ENCODE measurements around the gene BOK. TPM values are rescaled to one million over a fixed set of nuclear protein-coding genes. Genes with fewer than 3 reads are reported as not detected.

The BOK gene
- total and polyA plus RNA-seq, 2 of the 13 experiments (the other 11 are each of a cell fraction or from before 2014, with no cell fraction given) = 35.5 to 39.2 TPM

- peak; percentile 37; the same call in 1 of the 2 replicates for TF ChIP-seq ZNF687 (CRISPR knock-in tag; IDR thresholded peaks at IDR 0.05)
These were observed 37.1 kb downstream of the BOK start (continued) for GRCh38 chr2:241595600-241596140.

GRCh38 chr2:241597561-241597960 lies 39.0 kb downstream of the BOK start:
- Histone ChIP-seq H3K4me2 (ENCODE audit: low read depth, low read length) (no peak overlapping the region), H3K9me3 (ENCODE audit: low read length) (no peaks in the 10 kb centered on the region), H3K4me3 (replicated peaks in 1 of 3; ENCODE audit: insufficient read depth in 1 of 3, low read depth in 2 of 3, low read length in 3 of 3) (no peak overlapping the region), H4K20me1 (ENCODE audit: insufficient read depth, low read length) (no peaks in the 10 kb centered on the region), H3K79me2 (ENCODE audit: insufficient read depth, low read length) (no peaks in the 10 kb centered on the region), H2AFZ (ENCODE audit: low read length) (no peak overlapping the region), H3K9ac (ENCODE audit: insufficient read depth, low read depth, low read length) (no peak overlapping the region), H3K36me3 (replicated peaks in 1 of 2; ENCODE audit: control insufficient read depth in 1 of 2, insufficient read depth in 2 of 2, low read length in 2 of 2) (peaks cover 27 to 73% of the 10 kb centered on the region in 2 experiments), H3K4me1 (ENCODE audit: insufficient read depth, low read length) (no peaks in the 10 kb centered on the region), H3K27me3 (ENCODE audit: control insufficient read depth in 1 of 2, insufficient read depth in 2 of 2, low read length in 2 of 2) (no peaks in the 10 kb centered on the region), H3K27ac (ENCODE audit: extremely low read length, insufficient read depth, low read length) (no peak overlapping the region)
- ChIA-PET POLR2A (interaction anchor here (3.0 kb wide), 1 partner anchor 12 kb away, joined by 10 read pairs; no protein-coding TSS in a partner anchor), CTCF (ENCODE audit: low intra/inter-chr PET ratio, low total read pairs) (interaction anchor here (0.9 kb wide), 1 partner anchor 89 kb away, joined by 3 read pairs; the partner anchor contains the start of gene STK25)
- DNase-seq (ENCODE audit: low spot score) = no peak
- FAIRE-seq = no peak
- BruUV-seq (replicated peaks) = no TSS peak
- no peak for ATAC-seq
- WGBS (ENCODE audit: low lambda C conversion rate) = 98% methylated on average over 6 of the region's 6 CpGs
- intact Hi-C loops (cut with micrococcal nuclease; ENCODE audit: unreplicated experiment) (loop anchor here (5.0 kb wide), 1 partner anchor 45 kb away; no protein-coding TSS in a partner anchor), in situ Hi-C loops (cut with HindIII; ENCODE audit: extremely low pct_ligation_motif_present, low pct_unique_long_range_greater_than_20kb) (no loop called here)
- no peak for TF ChIP-seq ZNF180 (CRISPR knock-in tag; IDR thresholded peaks at IDR 0.05; ENCODE audit: borderline replicate concordance, low read depth)
- TF ChIP-seq ZNF770 (CRISPR knock-in tag; IDR thresholded peaks at IDR 0.05) = no peak
- no peak for TF ChIP-seq NCOA5 (CRISPR knock-in tag; IDR thresholded peaks at IDR 0.05)
- TF ChIP-seq ZNF333 (CRISPR knock-in tag; IDR thresholded peaks at IDR 0.05; ENCODE audit: borderline replicate concordance) = no peak
- no peak for TF ChIP-seq ZNF281 (CRISPR knock-in tag; IDR thresholded peaks at IDR 0.05; ENCODE audit: borderline replicate concordance)
- no peak for TF ChIP-seq SMAD1 (CRISPR knock-in tag; IDR thresholded peaks at IDR 0.05; ENCODE audit: borderline replicate concordance, low read depth)
- no peak for TF ChIP-seq ZNF138 (CRISPR knock-in tag; IDR thresholded peaks at IDR 0.05; ENCODE audit: low read depth)
- TF ChIP-seq ZNF558 (CRISPR knock-in tag; IDR thresholded peaks at IDR 0.05; ENCODE audit: borderline replicate concordance) = no peak
- no peak for TF ChIP-seq ZNF350 (CRISPR knock-in tag; IDR thresholded peaks at IDR 0.05; ENCODE audit: borderline replicate concordance, low read depth)
